GM21786 (cell line): Measurements from ENCODE around the gene SIRPB1.
"Not testable (repeated sequence)": the region's sequence is repeated elsewhere in the genome, so short reads cannot be mapped to it uniquely, and the experiment has no call there.

Source experiments
- ATAC-seq: cut with Tn5 transposase; IDR thresholded peaks from one replicate; pipeline ENCODE4 v1.9.1; 2021; ENCODE audit not compliant: unreplicated experiment

The SIRPB1 gene

DNA sequence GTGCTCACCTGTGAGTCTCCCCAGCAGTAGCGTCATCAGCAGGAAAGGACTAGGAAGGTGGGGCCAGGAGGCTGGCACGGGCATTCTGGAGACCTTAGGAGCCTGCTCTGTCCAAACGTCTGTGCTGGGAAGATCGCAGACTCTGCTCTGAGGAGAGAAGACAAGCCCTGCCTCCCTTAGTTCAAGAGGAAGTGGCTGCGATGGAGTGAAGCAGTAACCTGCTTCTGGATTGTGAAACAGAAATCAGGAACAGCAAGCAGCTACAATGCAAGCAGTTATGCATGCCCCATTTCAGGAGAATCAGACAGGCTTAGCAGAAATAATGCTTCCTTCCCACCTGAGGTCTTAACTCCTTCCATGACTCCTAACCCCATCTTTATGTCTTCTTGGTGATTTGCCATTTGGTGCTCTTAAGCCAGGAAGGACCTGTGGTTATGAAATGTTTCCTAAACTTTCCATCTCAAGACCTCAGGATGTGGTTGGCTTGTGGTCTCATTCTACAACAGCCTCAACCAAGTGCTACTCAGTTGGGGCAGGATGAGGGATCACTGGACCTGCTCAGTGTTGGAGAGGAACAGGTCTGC lies at the start of gene SIRPB1:
SIRPB1 (minus strand) TSS at position 149 of the 584 bp plus-strand sequence; CDS start at position 84, 65 bp downstream.
- ATAC-seq: no peak

DNA sequence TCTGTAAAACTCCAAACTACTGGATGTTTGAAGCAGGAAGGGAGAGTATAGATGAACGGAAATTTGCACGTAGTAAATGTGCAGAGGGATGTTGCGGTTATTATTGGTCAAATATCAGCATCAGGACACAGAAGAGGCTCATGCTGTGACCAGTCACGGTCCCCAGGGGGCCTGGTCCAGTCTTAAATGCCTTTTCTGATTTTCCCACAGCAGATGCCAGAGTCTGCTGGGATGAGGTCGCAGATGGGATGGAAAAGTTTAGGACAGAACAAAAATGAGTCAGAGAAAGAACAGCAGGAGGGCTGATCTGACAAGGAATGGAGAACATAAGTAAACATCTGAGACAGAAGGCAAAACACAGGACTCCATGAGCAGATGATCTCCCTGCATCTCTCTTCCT lies 49.5 kb upstream of the SIRPB1 start:
- no peak for ATAC-seq

DNA sequence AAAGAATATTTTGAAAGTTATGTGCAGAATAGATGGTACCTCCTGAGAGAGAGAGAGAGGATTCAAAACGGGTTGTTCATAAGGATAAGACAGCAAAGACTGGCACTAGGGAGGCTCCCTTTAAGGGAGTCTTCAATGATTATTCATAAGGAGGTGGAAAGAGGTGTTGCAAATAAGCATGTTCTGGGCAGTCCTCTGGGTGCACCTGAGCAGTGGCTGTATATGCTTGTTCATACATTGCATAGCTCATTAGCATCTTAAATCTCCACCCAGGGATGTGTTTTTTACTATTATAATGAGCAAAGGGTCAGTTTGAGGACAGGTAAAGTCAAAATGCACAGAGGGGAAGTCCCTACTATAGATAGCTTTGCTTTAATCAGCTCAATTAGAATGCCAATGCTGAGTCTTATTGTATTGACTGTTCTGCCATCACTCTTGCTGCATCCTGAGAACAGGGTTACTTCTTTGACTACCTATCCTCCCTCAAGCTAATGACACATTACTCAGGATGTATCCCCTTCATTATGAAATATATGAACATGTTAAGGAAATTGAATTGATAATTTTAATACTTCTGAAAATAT lies 47.8 kb upstream of the SIRPB1 start:
- no peak for ATAC-seq

DNA sequence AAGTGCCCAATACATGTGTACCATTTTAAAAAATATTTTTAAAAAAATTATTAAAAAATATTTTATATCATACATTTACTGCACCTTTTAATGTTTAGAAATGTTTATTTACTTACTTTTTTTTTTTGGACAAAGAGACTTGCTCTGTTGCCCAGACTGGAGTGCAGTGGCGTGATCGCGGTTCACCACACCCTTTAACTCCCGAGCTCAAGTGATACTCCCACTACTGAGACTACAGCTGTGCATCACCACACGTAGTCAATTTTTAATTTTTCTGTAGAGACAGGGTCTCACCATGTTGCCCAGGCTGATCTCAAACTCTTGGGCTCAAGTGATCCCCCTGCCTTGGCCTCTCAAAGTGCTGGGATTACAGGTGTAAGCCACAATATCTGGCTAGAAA lies 47.0 kb upstream of the SIRPB1 start:
- ATAC-seq: no peak

DNA sequence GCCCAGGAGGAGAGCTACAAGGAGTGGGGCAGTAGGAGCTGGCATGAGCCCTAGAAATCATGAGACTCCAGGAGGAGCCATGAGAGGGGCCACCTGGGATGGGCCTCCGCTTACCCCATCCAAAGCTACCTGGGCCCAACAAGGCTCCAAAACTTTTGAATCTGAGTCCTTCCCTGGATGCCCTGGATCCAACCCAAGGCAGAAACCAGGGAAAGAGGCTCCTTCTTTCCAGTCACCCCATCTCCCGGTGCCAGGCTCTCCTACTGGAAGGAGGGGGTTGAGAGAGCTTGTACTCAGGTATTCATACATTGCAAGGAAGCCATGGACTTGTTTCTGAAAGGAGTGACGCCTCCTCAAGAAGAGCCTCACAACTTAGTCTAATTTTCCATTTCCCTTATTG lies 45.5 kb upstream of the SIRPB1 start:
- no peak for ATAC-seq

DNA sequence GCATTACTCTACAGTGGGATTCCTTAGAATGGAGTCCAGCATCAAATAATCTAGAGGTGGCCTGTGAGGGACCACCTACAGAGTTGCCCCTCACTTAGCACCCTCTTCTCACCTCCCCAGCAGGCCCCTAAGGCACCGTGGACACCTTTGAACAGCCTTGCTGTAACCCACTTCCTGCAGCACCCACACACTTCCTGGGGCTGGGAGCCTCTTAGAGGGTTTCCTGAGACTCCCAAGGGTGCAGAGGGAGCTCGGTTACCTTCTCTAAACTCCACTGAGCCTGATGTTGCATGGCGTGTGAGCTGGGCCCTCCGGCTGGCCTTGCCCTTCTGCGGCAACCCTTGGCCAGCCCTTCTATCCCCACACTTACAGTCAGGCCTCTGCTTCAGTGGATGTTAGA lies 45.1 kb upstream of the SIRPB1 start:
- ATAC-seq: no peak

DNA sequence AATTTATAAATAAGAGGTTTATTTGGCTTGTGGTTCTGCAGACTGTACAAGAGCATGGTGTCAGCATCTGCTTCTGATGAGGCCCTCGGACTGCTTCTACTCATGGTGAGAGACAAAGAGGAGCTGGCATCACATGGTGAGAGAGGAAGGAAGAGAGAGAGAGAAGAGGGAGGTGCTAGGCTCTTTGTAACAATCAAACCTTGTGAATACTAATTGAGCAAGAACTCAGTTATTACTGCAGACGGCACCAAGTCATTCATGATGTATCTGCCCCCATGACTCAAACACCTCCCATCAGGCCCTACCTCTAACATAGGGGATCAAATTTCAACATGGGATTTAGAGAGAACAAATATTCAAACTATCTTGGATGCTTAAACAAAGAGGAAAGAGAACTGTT lies 44.1 kb upstream of the SIRPB1 start:
- ATAC-seq: no peak

DNA sequence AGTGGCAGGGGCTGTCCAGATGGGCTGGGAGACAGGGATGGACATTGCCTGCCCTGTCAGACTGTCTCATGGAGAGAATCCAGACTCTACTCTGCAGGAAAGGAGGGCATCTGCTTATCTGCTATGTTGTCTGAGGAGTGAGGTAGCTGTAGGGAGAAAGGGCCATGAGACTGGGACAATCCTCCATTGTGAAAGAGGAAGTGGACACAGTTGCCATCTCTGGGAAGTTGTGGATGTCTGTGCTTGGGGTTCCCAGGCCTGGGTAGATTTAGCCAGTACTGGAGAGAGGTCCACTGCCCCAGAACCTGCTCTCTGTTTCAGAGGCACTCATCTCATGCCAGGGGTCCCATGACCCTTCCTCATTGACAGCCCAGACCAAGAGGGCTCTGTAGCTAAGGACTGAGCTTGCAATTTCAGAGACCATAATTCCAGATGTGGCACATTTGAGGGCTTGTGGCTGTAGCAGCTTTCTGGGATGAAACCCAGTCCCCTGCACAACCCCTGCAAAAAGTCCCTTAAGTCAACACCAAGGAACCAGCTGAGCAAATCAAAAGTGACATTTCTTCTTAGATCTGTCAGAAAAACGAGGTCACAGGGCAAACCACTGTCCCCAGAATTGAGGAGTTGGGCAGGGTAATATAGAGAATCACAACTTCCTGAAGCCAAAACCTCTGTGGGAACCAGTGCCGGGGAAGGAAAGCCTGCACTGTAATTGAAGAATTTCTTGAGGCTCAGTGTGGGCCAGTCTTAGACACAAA lies 41.9 kb upstream of the SIRPB1 start:
- ATAC-seq: no peak

DNA sequence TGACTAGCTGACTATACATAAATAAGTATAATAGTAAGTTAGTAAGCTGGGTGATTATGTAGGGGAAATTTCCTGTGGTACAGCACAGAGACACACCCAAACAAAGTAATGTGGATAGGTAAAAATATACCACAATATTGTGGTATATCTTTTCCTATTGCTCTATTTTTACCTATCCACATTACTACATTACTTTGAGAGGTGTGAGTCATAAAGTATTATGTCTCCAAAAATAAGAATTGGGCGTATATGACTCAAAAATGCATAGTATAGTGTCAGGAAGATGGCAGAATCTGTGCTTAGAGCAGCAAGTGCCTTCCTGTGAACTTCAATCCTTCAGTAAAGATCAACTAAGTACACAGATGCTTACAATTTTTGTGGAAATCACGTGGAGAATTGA lies 40.4 kb upstream of the SIRPB1 start:
- ATAC-seq: no peak

DNA sequence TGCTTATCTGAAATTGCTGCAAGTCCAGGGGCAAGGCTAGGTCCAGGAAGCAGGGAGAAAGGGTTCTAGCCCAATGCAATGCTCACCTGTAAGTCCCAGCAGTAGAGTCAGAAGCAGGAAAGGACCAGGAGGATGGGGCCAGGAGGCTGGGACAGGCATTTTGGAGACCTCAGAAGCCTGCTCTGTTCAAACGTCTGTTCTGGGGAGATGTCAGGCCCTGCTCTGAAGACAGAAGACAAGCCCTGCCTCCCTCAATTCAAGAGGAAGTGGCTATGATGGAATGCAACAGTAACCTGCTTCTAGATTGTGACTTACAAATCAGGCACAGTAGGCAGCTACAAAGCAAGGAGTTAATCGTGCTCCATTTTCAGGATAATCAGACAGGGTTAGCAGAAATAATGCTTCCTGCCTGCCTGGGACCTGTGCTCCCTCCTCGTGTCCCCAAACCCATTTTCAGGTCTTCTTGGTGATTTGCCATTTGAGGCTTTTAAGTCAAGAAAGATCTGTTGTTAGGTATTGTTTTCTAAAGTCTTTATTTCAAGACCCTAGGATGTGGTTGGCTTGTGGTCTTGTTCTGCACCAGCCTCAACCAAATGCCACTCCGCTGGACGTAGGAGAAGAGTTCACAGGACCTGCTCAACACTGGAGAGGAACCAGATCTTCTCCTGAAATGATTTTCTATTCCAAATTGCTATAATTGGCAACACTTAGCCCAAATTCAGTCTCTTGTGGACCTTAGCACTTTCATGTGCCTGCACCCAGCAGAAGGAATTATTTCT lies 37.9 kb upstream of the SIRPB1 start, which contains the start of gene SIRPG:
SIRPG (minus strand) TSS at position 224 of the 779 bp plus-strand sequence; CDS start at position 159, 65 bp downstream.
- no peak for ATAC-seq

DNA sequence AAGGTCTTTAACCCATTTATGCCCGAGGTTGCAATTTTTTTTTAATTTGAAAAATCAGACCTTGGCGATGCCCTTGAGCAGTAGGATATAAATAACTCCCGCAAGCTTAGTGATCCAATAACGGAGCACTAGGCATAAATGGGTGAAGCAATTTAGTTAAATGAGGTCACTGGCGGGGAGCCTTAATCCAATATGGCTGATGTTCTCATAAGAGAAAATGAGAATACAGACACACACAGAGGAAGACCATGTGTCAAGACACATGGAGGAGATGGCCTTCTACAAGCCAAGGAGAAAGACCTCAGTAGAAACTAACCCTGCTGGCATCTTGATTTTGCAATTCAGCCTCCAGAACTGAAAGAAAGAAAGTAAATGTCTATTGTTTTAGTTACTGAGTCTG lies 37.0 kb upstream of the SIRPB1 start:
- ATAC-seq: no peak

DNA sequence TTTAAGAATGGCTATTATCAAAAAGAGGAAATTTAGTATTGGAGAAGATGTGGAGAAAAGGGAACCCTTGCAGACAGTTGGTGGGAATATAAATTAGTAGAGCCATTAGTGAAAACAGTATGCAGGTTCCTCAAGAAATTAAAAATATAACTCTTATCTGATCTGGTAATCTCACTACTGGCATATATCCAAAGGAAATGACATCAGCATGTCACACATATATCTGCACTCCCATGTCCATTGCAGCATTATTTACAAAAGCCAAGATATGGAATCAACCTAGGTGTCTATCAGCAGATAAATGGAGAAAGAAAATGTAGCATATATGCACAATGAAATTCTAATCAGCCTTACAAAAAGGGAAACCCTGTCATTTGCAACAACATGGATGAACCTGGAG lies 35.2 kb upstream of the SIRPB1 start:
- ATAC-seq: no peak

DNA sequence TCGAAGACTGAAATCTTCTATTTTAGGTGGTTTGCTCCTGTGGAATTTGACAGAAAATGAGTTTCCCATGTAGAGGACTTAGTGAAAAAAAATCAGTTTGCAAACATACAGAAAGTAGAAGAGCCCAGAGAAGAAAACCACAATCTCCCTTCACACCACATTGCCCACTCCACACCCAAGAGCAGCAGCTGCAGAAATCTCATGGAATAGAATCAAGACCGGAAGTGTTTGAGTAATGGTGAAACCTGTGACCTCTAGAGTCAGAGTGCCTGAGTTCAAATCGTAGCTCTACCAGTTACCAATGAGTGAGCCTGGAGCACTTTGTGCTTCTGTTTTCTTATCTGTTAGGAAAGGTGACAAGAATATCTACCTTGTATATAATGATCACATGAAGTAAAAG lies 33.2 kb upstream of the SIRPB1 start:
- ATAC-seq: no peak

DNA sequence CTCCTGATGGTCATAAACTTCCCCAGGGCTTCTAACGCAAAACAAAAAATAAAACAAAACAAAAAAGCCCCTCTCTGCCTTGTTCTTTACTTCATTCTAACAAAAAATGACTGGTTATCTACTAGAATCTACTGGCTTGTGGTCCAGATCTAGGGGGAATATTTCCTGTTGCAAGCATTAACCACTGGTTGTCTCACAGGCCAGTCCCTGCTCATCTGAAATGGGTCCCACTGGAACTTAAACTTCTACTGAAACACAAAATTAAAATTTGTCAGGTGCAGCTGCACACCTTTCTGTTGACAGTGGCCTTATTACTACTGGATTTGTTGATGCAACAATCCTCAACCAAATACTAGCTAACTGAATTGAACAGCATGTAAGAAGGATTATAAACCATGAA lies 32.3 kb upstream of the SIRPB1 start:
- ATAC-seq: no peak

DNA sequence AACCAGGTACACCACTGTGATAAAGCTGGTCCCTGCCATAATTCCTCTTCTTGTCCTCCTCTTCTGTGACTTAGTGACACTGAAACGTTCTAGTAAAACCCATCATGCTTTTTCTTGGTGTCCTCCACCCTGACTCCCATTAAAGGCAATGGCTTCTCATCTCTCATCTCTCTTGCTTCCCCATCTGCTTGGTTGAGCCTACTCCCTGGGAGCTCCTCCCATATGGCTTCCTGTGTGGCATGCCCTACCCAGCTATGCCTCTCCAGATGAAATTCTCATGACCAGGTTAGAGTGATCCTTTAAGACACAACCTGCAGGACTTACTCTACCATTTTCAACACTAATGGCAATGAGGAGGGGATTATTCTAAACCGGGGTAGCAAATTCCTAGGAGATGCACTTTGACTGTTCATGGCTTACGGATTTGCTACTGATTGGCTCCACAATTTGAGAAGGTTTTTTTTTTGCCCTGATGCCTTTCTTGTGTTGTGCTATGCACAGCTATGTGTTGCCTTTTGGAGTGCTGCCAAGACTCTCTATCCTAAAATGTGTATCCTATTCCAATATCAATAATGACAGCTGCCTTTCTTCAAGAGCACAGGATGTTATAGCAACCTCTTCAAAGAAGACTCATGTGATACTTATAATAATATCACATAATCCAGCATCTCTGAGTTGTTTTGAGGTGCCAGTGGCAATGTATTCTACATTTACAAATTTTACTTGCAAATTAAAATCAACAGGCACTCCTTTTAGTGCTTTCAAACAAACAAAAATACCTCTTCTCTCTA lies 31.7 kb upstream of the SIRPB1 start:
- ATAC-seq: no peak

DNA sequence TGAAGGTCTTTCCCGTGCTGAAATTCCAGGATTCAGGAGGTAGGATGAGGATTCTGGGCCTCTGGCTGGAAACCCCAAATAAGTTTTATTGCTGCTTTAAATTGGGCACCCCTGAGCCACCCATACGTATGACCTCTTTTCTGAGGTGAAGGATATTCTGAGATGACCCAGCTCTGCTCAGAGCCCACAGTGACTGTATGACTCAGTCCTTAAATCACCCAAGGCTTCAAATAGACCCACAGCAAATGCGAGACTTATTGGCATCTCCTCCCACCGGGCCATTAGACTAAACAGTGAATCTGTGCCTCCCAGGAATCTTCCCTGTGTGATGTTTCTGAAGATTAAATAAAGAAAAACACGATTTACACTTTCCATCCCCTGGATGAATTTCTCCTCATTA lies 28.3 kb upstream of the SIRPB1 start:
- no peak for ATAC-seq

DNA sequence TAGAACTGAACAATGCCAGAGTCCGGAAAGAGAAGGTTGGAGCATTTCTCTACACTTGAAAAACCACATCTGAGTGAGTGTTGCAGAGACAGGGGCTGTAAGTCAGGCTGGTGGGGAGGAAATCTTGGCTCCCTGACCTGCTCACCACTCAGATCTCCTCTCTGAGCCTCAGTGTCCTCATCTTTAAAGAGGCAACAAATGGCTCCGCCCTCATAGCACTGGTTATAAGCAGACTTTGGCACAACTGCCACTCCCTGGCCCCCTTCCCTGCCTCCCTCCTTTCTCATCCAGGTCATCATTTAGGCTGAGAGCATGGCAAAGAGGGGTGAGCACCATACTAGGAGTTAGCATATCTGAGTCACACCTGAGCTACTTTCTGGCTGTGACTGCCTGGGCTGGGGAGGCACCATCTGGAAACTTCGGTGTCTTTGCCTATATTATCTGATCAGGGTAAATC lies 27.2 kb upstream of the SIRPB1 start:
- ATAC-seq: no peak

DNA sequence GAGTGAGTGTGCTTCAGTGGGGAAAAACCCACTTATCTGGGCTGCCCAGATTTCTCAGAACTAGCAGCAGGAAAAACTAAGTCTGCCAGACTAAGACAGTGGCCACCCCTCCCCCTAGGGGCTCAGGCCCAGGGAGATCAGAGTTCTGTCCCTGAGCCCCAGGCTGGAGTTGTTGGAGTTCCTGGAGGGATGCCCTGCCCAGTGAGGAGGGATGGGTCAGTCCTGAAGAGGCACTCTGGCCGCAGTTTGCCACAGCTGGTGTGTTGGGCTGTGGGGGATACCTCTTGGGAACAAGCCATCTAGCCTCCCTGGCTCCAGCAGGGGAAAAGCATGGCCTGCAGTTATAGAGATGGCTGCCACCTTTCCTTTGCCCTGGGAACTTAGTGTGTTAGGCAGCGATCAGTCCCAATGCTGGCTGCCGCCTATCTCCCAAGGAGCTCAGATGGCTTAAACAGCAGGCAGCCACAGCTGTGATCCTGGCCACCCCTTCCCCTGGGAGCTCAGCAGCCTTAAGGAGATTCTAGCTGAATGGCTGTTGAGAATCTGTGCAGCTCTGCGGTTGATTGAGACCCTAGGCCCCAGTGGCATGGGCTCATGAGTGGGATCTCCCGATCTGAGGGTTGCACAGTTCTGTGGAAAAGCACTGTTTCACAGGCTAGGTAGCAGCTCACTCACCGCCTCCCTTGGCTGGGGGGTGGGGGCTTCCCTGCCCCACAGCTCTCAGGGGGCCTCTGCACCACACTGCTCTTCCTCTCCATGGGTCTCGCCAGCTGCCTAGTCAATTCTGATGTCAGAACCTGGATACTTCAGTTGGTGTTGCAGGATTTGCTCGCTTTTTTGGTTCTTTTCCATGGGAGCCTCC lies 24.5 kb upstream of the SIRPB1 start:
- no peak for ATAC-seq

DNA sequence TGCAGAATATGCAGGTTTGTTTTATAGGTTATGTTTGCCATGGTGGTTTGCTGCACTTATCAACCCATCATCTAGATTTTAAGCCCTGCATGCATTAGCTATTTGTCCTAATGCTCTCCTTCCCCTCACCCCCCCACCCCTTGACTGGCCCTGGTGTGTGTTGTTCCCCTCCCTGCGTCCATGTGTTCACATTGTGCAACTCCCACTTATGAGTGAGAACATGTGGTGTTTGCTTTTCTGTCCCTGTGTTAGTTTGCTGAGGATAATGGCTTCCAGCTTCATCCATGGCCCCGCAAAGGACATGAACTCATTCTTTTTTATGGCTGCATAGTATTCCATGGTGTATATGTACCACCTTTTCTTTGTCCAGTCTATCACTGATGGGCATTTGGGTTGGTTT lies 18.8 kb upstream of the SIRPB1 start:
- not testable (repeated sequence) for ATAC-seq

DNA sequence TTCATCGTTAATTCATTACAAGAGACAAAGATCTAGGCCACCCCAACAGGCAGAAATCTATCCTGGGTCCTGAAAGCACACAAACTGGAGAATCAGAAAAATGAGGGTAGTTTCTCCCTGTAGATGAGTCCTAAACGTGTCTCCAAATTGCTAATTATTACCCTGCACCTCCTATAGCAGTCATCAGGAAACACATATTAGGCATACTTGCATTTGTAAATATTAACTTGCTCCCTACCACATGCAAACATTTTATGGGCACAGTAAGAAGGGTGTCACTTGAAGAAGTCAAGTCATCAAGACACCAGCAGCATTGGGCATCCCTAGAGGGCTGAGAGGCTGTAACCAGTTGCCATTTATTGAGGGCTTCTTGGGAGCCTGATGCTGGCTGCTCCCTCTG lies 17.9 kb upstream of the SIRPB1 start:
- no peak for ATAC-seq
